H1 (cell line): ENCODE measurements around the gene KRTAP5-6. TPM values are rescaled to one million over a fixed set of nuclear protein-coding genes. Genes with fewer than 3 reads are reported as not detected.

ENCODE experiments used
- CTCF ChIA-PET: fragments of 300-600 bp; sonication (Branson Sonifier 250); formaldehyde crosslinking; loops from one replicate; lab custom pipeline; 2021; ENCODE audit not compliant: partially characterized antibody; lab: Charles Lee
- POLR2A ChIA-PET: fragments of 300-600 bp; sonication (Branson Sonifier 250); formaldehyde crosslinking; loops from one replicate; lab custom pipeline; 2021; ENCODE audit warnings: inconsistent platforms; ENCODE audit not compliant: partially characterized antibody; lab: Charles Lee
- DNase-seq, 2 experiments: peaks; one replicate each; pipeline versions ENCODE4 v3.0.0 to v3.0.0-alpha.2; 2010 to 2022; ENCODE audit warnings: low spot score in 2 of 2, low read depth in 1 of 2, mixed read lengths in 1 of 2
- FAIRE-seq: peaks from 2 replicates; lab custom pipeline; 2011; peaks lifted over from hg19 to GRCh38; lab: Jason Lieb, UNC
- H2AFZ ChIP-seq: 2 replicates; pipeline ENCODE4 v1.8.1; 2012; ENCODE audit warnings: low read length, inconsistent platforms
- H2AK5ac ChIP-seq: 2 replicates; pipeline ENCODE4 v1.6.1; 2013; ENCODE audit warnings: low read depth, low read length
- H2BK120ac ChIP-seq: replicated peaks from 2 replicates; pipeline ENCODE3; 2013; ENCODE audit warnings: low read depth, low read length, inconsistent platforms
- H2BK12ac ChIP-seq: 2 replicates; pipeline ENCODE4 v1.6.1; 2013; ENCODE audit warnings: low read depth, low read length
- H2BK15ac ChIP-seq: 2 replicates; pipeline ENCODE4 v1.6.1; 2013; ENCODE audit warnings: low read length
- H2BK20ac ChIP-seq: 2 replicates; pipeline ENCODE4 v1.6.1; 2013; ENCODE audit warnings: low read length
- H2BK5ac ChIP-seq: 2 replicates; pipeline ENCODE4 v1.6.1; 2013; ENCODE audit warnings: low read depth, low read length
- H3K14ac ChIP-seq: 2 replicates; pipeline ENCODE4 v1.6.1; 2013; ENCODE audit warnings: inconsistent platforms; ENCODE audit not compliant: insufficient read length
- H3K18ac ChIP-seq: 2 replicates; pipeline ENCODE4 v1.6.1; 2013; ENCODE audit warnings: low read length; ENCODE audit errors: extremely low read depth
- H3K23ac ChIP-seq: 2 replicates; pipeline ENCODE4 v1.6.1; 2013; ENCODE audit warnings: inconsistent platforms; ENCODE audit not compliant: insufficient read length
- H3K23me2 ChIP-seq: 2 replicates; pipeline ENCODE4 v1.6.1; 2013; ENCODE audit warnings: low read depth, low read length
- H3K27ac ChIP-seq: 2 replicates; pipeline ENCODE4 v1.6.1; 2011; ENCODE audit warnings: low read depth, low read length, inconsistent platforms
- H3K27me3 ChIP-seq, 4 experiments: replicated peaks in 1 of 4; 1 replicate in 1 of 4; 2 replicates in 3 of 4; pipeline versions ENCODE4 v1.6.1 to v1.8.1; 2011 to 2013; ENCODE audit warnings: low read length in 3 of 4, mild to moderate bottlenecking in 3 of 4, inconsistent platforms in 2 of 4, mixed read lengths in 2 of 4, moderate library complexity in 1 of 4; ENCODE audit not compliant: control insufficient read depth in 3 of 4, insufficient read depth in 3 of 4; ENCODE audit errors: extremely low read depth in 1 of 4
- H3K36me3 ChIP-seq, 4 experiments: 2 replicates each; pipeline versions ENCODE4 v1.6.1 to v1.8.1; 2011 to 2013; ENCODE audit warnings: mild to moderate bottlenecking in 4 of 4, low read length in 3 of 4, moderate library complexity in 2 of 4, control low read depth in 1 of 4, inconsistent platforms in 1 of 4; ENCODE audit not compliant: insufficient read depth in 4 of 4, control insufficient read depth in 2 of 4
- H3K4ac ChIP-seq: replicated peaks from 2 replicates; pipeline ENCODE3; 2013; ENCODE audit warnings: low read length, low read depth, mixed read lengths, inconsistent platforms; ENCODE audit not compliant: insufficient read length
- H3K4me1 ChIP-seq, 4 experiments: replicated peaks in 1 of 4; 1 replicate in 1 of 4; 2 replicates in 3 of 4; pipeline versions ENCODE4 v1.6.1 to v1.8.1; 2011 to 2013; ENCODE audit warnings: low read length in 3 of 4, inconsistent platforms in 2 of 4, mixed read lengths in 1 of 4; ENCODE audit not compliant: insufficient read depth in 4 of 4, control insufficient read depth in 3 of 4
- H3K4me2 ChIP-seq, 2 experiments: 2 replicates each; pipeline versions ENCODE4 v1.6.1 to v1.8.1; 2011 to 2013; ENCODE audit warnings: low read depth in 2 of 2, low read length in 2 of 2, control low read depth in 1 of 2, inconsistent platforms in 1 of 2, mild to moderate bottlenecking in 1 of 2; ENCODE audit not compliant: insufficient read depth in 1 of 2
- H3K4me3 ChIP-seq, 4 experiments: fragments of 200-600, 300-600 bp in 1 of 4; sonication (generic), shearing (Covaris generic), sonication (Bioruptor Twin) in 1 of 4; 2 replicates each; pipeline versions ENCODE4 v1.5.1 to v1.8.1; 2011 to 2016; ENCODE audit warnings: low read length in 4 of 4, low read depth in 3 of 4, control low read depth in 2 of 4, inconsistent platforms in 2 of 4, mild to moderate bottlenecking in 2 of 4, mixed read lengths in 1 of 4, moderate library complexity in 1 of 4; ENCODE audit not compliant: insufficient read depth in 2 of 4; ENCODE audit errors: extremely low read depth in 1 of 4
- H3K56ac ChIP-seq: replicated peaks from 2 replicates; pipeline ENCODE3; 2013; ENCODE audit warnings: low read depth, mild to moderate bottlenecking, mixed read lengths, low read length, inconsistent platforms; ENCODE audit not compliant: insufficient read length
- H3K79me1 ChIP-seq: 2 replicates; pipeline ENCODE4 v1.6.1; 2013; ENCODE audit warnings: low read depth, low read length, control low read depth
- H3K79me2 ChIP-seq, 2 experiments: 2 replicates each; pipeline versions ENCODE4 v1.6.1 to v1.8.1; 2012 to 2013; ENCODE audit warnings: low read length in 2 of 2, mild to moderate bottlenecking in 2 of 2, inconsistent platforms in 1 of 2; ENCODE audit not compliant: insufficient read depth in 2 of 2, control insufficient read depth in 1 of 2
- H3K9ac ChIP-seq, 4 experiments: replicated peaks in 1 of 4; 1 replicate in 1 of 4; 2 replicates in 3 of 4; pipeline versions ENCODE4 v1.6.1 to v1.8.1; 2011 to 2013; ENCODE audit warnings: low read depth in 3 of 4, low read length in 3 of 4, control low read depth in 2 of 4, mild to moderate bottlenecking in 2 of 4, moderate library complexity in 2 of 4, inconsistent platforms in 1 of 4; ENCODE audit errors: extremely low read depth in 1 of 4
- H3K9me3 ChIP-seq, 2 experiments: 2 replicates each; pipeline versions ENCODE4 v1.6.1 to v1.8.1; 2012 to 2013; ENCODE audit warnings: mild to moderate bottlenecking in 2 of 2, moderate library complexity in 2 of 2, control low read depth in 1 of 2, inconsistent platforms in 1 of 2, low read depth in 1 of 2, low read length in 1 of 2, mixed read lengths in 1 of 2; ENCODE audit not compliant: insufficient read depth in 2 of 2
- H4K20me1 ChIP-seq, 2 experiments: replicated peaks in 1 of 2; 2 replicates each; pipeline versions ENCODE3 to v1.8.1; 2011 to 2013; ENCODE audit warnings: inconsistent platforms in 2 of 2, low read length in 2 of 2, mild to moderate bottlenecking in 1 of 2; ENCODE audit not compliant: insufficient read depth in 2 of 2, control insufficient read depth in 1 of 2
- H4K5ac ChIP-seq: 2 replicates; pipeline ENCODE4 v1.6.1; 2013; ENCODE audit warnings: low read length, low read depth, mixed read lengths, inconsistent platforms; ENCODE audit not compliant: insufficient read length
- H4K8ac ChIP-seq: 2 replicates; pipeline ENCODE4 v1.8.0; 2013; ENCODE audit warnings: mild to moderate bottlenecking, moderate library complexity, low read length, inconsistent platforms; ENCODE audit not compliant: insufficient read depth; ENCODE audit errors: extremely low read depth
- H4K91ac ChIP-seq: replicated peaks from 2 replicates; pipeline ENCODE3; 2013; ENCODE audit warnings: low read length, mixed read lengths, inconsistent platforms; ENCODE audit not compliant: insufficient read length
- GTF2F1 ChIP-seq: IDR thresholded peaks from 2 replicates; pipeline ENCODE4 v1.6.1; 2012; ENCODE audit warnings: low read depth, low read length, improper control_type of control experiment, borderline replicate concordance
- HDAC2 ChIP-seq, 2 experiments: fragments of 300-600 bp in 1 of 2; sonication (generic) in 1 of 2; IDR thresholded peaks; 2 replicates each; pipeline ENCODE4 v1.6.1; 2011 to 2012; ENCODE audit warnings: low read depth in 2 of 2, low read length in 2 of 2, mild to moderate bottlenecking in 2 of 2, moderate library complexity in 2 of 2, borderline replicate concordance in 1 of 2, inconsistent platforms in 1 of 2
- WGBS, 2 experiments: shearing (Covaris generic) in 1 of 2; methylation state at CpG; one replicate each; pipeline versions ENCODE4 v1.1.6 to v1.1.7; 2013 to 2015; ENCODE audit warnings: low lambda C conversion rate in 2 of 2, mixed read lengths in 2 of 2, inconsistent platforms in 1 of 2, low coverage in 1 of 2, missing lambda C conversion rate in 1 of 2; ENCODE audit not compliant: insufficient replicate concordance in 2 of 2, insufficient coverage in 1 of 2, insufficient read length in 1 of 2; ENCODE audit errors: extremely low coverage in 1 of 2, missing lambda C conversion rate in 1 of 2; 5-methylcytosine and 5-hydroxymethylcytosine counted together
- polyA plus RNA-seq, 7 experiments: library from polyadenylated mRNA; depleted of rRNA in 3 of 7; stranded (reverse) in 5 of 7; unstranded in 2 of 7; fragments of >200 nt in 5 of 7; fragments of 200-250 nt in 2 of 7; gene quantifications; 1 replicate in 5 of 7; 2 replicates in 1 of 7; 4 replicates in 1 of 7; pipeline versions ENCODE4 v1.2.1 to v1.2.3, GENCODE V29; 2011 to 2013; ENCODE audit warnings: missing spikeins in 2 of 7, mixed read lengths in 2 of 7
- total RNA-seq: library from RNA; stranded (reverse); fragmentation: NEBNext Ultra II Directional; extraction: Animal tissue kit (Norgen Biotek cat#: 25700); gene quantifications from 2 replicates; pipeline ENCODE4 v1.2.1, GENCODE V29; 2021
- TF ChIP-seq, protein P1 (sequence below): IDR thresholded peaks from 2 replicates; pipeline ENCODE4 v1.6.1; 2012; ENCODE audit warnings: inconsistent platforms

KRTAP5-6 gene
- total and polyA plus RNA-seq, 2 of the 8 experiments (the other 6 are each of a cell fraction or from before 2014, with no cell fraction given), result not detected

DNA sequence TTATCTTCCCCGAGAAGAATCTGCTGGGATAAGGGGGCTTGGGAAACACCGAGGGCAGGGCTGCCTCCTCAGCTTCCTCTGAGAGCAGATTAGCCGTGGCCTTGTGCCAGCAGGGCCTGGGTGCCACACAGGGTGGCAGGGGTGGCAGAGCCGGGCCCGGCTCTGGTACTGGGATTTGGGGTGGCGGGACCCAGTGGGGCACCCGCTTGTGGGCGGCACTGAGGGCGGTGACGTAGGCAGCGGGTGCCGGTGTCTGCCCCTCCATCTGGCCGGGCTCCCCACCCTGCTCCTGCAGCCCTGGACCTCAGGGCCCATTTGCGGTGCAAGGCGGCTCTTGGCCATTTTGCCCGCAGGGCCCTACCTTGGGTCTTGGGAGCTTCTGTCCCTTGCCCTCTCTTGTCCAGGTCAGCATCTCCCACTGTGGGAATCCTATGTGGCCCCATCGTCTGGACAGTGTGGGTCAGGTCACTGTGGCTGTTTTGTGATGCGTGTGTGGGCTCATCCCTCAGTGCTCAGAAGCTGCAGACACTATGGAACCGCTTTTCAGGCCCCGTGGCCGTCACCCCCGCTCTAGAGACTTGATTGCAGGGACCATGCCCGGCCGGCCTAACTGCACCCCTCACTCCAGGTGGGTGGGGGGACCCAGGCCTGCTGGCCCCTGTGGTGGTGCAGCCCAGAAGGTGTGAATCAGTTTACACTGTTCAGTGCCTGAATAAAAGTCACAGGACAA lies 29.7 kb upstream of the KRTAP5-6 start:
- Histone ChIP-seq H3K4ac (no peak overlapping the region), H3K36me3 (no peaks in the 10 kb centered on the region), H4K5ac (no peak overlapping the region), H3K23ac (no peak overlapping the region), H3K18ac (no peak overlapping the region), H4K8ac (no peak overlapping the region), H3K56ac (no peak overlapping the region), H2AFZ (no peak overlapping the region), H3K14ac (no peak overlapping the region), H2BK15ac (no peak overlapping the region), H3K9ac (no peak overlapping the region), H2BK12ac (no peak overlapping the region), H2BK120ac (no peak overlapping the region), H3K4me3 (no peak overlapping the region), H2BK20ac (no peak overlapping the region), H4K91ac (no peak overlapping the region), H3K4me1 (no peaks in the 10 kb centered on the region), H2BK5ac (no peak overlapping the region), H3K27me3 (peaks cover 0 to 4% (median 0%) of the 10 kb centered on the region in 4 experiments; a peak in 3 of 7 replicates), H3K79me2 (no peaks in the 10 kb centered on the region), H3K4me2 (no peak overlapping the region), H3K27ac (no peak overlapping the region), H4K20me1 (peaks cover 0 to 2% of the 10 kb centered on the region in 2 experiments), H2AK5ac (no peak overlapping the region), H3K79me1 (no peaks in the 10 kb centered on the region), H3K9me3 (no peaks in the 10 kb centered on the region), H3K23me2 (peaks cover 6% of the 10 kb centered on the region; the same call in 1 of the 2 replicates)
- ChIA-PET CTCF (interaction anchor here (0.6 to 1.4 kb wide), 4 partner anchors 8 to 27 kb away, joined by 3 to 5 read pairs (median 3); no protein-coding TSS in a partner anchor), POLR2A (no interaction called here)
- TF ChIP-seq HDAC2 (IDR thresholded peaks at IDR 0.05; ENCODE audit: borderline replicate concordance in 1 of 2, low read depth in 2 of 2, low read length in 2 of 2) (no peak), GTF2F1 (no peak)
- TF ChIP-seq, protein P1, sequence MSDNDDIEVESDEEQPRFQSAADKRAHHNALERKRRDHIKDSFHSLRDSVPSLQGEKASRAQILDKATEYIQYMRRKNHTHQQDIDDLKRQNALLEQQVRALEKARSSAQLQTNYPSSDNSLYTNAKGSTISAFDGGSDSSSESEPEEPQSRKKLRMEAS, result no peak
- no peak for DNase-seq
- FAIRE-seq, result no peak
- WGBS, 2 experiments, result 96% methylated on average over 20 of the region's 24 CpGs; no CpG with 5 or more reads in 1 of the 2 experiments
